Fibroblast of lung (primary cell): ENCODE measurements around the gene ANKEF1. TPM values are rescaled to one million over a fixed set of nuclear protein-coding genes. Genes with fewer than 3 reads are reported as not detected.
A peak's percentile ranks its signal among the peaks of the same experiment; 100 is the strongest.

Source experiments
- DNase-seq, 2 donors: peaks; one replicate each; pipeline versions ENCODE4 v3.0.0 to v3.0.0-alpha.2; 2010; ENCODE audit warnings: low read depth in 2 of 2
- H2AFZ ChIP-seq: 2 replicates; pipeline ENCODE4 v1.5.1; 2012; ENCODE audit warnings: low read length, control low read depth, inconsistent platforms
- H3K27ac ChIP-seq: 2 replicates; pipeline ENCODE4 v1.5.1; 2011; ENCODE audit warnings: low read length, control low read depth; ENCODE audit not compliant: insufficient read depth
- H3K27me3 ChIP-seq: 2 replicates; pipeline ENCODE4 v1.5.1; 2011; ENCODE audit warnings: mild to moderate bottlenecking, low read length; ENCODE audit not compliant: control insufficient read depth, insufficient read depth
- H3K36me3 ChIP-seq: 2 replicates; pipeline ENCODE4 v1.5.1; 2011; ENCODE audit warnings: low read length; ENCODE audit not compliant: control insufficient read depth, insufficient read depth
- H3K4me1 ChIP-seq: 2 replicates; pipeline ENCODE4 v1.5.1; 2011; ENCODE audit warnings: low read length; ENCODE audit not compliant: control insufficient read depth, insufficient read depth; ENCODE audit errors: extremely low read depth
- H3K4me2 ChIP-seq: 2 replicates; pipeline ENCODE4 v1.5.1; 2011; ENCODE audit warnings: low read length, control low read depth; ENCODE audit not compliant: insufficient read depth; ENCODE audit errors: extremely low read depth
- H3K4me3 ChIP-seq, 4 experiments: fragments of 200-600 bp in 1 of 4; sonication (generic) in 1 of 4; replicated peaks in 1 of 4; 2 replicates each; pipeline ENCODE4 v1.5.1; 2011 to 2016; ENCODE audit warnings: low read length in 4 of 4, low read depth in 3 of 4, mild to moderate bottlenecking in 3 of 4, control low read depth in 2 of 4, inconsistent platforms in 1 of 4, mixed read lengths in 1 of 4; ENCODE audit not compliant: insufficient read depth in 1 of 4; ENCODE audit errors: control extremely low read depth in 1 of 4
- H3K79me2 ChIP-seq: 2 replicates; pipeline ENCODE4 v1.5.1; 2012; ENCODE audit warnings: mild to moderate bottlenecking, low read length, inconsistent platforms; ENCODE audit not compliant: control insufficient read depth, insufficient read depth
- H3K9ac ChIP-seq: 2 replicates; pipeline ENCODE4 v1.5.1; 2011; ENCODE audit warnings: mild to moderate bottlenecking, low read length, control low read depth; ENCODE audit not compliant: insufficient read depth
- H3K9me3 ChIP-seq: 2 replicates; pipeline ENCODE4 v1.5.1; 2012; ENCODE audit warnings: low read depth, low read length; ENCODE audit not compliant: control insufficient read depth, insufficient read depth
- H4K20me1 ChIP-seq: 2 replicates; pipeline ENCODE4 v1.5.1; 2011; ENCODE audit warnings: low read length; ENCODE audit not compliant: control insufficient read depth, insufficient read depth; ENCODE audit errors: extremely low read depth
- EZH2 ChIP-seq: IDR thresholded peaks from 2 replicates; pipeline ENCODE4 v1.5.1; 2012; ENCODE audit warnings: low read length, control low read depth, mild to moderate bottlenecking; ENCODE audit errors: missing control alignments
- polyA plus RNA-seq, 2 donors: library from polyadenylated mRNA; depleted of rRNA in 1 of 2; stranded (reverse) in 1 of 2; unstranded in 1 of 2; fragments of >200 nt; gene quantifications; 2 replicates each; pipeline ENCODE4 v1.2.1, GENCODE V29; 2011 to 2012; ENCODE audit warnings: missing spikeins in 1 of 2
- total RNA-seq: library from RNA; depleted of rRNA; stranded (reverse); fragments of >200 nt; gene quantifications from 2 replicates; pipeline ENCODE4 v1.2.1, GENCODE V29; 2014
- TF ChIP-seq, protein P1 (sequence below), 2 donors: IDR thresholded peaks in 1 of 2; conservative IDR thresholded peaks in 1 of 2; 1 replicate in 1 of 2; 2 replicates in 1 of 2; pipeline ENCODE4 v1.5.1; 2011 to 2012; ENCODE audit warnings: low read length in 2 of 2, control low read depth in 1 of 2, inconsistent platforms in 1 of 2, low read depth in 1 of 2, mild to moderate bottlenecking in 1 of 2

ANKEF1 gene
- total and polyA plus RNA-seq, 2 donors (not counting 1 experiment from before 2014, with no cell fraction given) = 1.6 to 3.5 TPM

DNA sequence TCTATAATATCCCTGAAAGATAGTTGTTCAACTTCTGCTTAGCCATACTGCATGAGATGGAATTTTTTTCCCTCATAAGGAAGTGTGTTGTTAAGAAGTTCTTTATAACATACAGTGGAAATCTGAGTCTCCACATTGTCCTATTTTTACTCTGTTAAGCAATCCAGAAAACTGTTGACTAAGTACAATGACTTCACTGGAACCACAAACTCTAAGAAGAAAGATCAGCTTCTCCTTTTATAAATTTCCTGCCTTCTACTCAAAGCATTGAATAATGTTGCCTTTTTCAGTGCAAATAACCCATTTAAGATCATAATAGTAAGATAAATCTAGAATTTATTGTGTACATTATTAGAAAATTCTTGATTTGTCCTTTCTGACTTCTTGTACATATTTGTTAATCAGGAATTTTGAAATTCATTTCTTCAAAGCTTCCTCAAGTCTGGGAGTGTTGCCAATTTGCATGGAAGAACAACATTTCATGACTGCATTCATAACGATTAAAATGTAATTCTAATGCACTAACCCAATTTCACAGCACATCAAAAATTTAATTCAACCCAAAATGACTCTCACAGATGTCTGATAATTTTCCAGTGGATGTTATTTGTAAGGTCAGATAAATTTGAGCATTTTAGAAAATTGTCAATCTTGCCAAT lies 45.6 kb upstream of the ANKEF1 start:
- Histone ChIP-seq H3K27me3 (no peaks in the 10 kb centered on the region), H2AFZ (no peak overlapping the region), H3K79me2 (no peaks in the 10 kb centered on the region), H4K20me1 (no peaks in the 10 kb centered on the region), H3K9me3 (no peaks in the 10 kb centered on the region), H3K4me3 (no peak overlapping the region), H3K36me3 (no peaks in the 10 kb centered on the region), H3K27ac (no peak overlapping the region), H3K4me2 (no peak overlapping the region), H3K4me1 (no peaks in the 10 kb centered on the region), H3K9ac (no peak overlapping the region)
- TF ChIP-seq EZH2 = no peak
- TF ChIP-seq, protein P1, sequence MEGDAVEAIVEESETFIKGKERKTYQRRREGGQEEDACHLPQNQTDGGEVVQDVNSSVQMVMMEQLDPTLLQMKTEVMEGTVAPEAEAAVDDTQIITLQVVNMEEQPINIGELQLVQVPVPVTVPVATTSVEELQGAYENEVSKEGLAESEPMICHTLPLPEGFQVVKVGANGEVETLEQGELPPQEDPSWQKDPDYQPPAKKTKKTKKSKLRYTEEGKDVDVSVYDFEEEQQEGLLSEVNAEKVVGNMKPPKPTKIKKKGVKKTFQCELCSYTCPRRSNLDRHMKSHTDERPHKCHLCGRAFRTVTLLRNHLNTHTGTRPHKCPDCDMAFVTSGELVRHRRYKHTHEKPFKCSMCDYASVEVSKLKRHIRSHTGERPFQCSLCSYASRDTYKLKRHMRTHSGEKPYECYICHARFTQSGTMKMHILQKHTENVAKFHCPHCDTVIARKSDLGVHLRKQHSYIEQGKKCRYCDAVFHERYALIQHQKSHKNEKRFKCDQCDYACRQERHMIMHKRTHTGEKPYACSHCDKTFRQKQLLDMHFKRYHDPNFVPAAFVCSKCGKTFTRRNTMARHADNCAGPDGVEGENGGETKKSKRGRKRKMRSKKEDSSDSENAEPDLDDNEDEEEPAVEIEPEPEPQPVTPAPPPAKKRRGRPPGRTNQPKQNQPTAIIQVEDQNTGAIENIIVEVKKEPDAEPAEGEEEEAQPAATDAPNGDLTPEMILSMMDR (conservative IDR thresholded peaks at IDR 0.05 in 1 of 2, IDR thresholded peaks at IDR 0.05 in 1 of 2; ENCODE audit: low read depth in 1 of 2, low read length in 2 of 2) = no peak
- DNase-seq = peak; percentile 79 to 92

DNA sequence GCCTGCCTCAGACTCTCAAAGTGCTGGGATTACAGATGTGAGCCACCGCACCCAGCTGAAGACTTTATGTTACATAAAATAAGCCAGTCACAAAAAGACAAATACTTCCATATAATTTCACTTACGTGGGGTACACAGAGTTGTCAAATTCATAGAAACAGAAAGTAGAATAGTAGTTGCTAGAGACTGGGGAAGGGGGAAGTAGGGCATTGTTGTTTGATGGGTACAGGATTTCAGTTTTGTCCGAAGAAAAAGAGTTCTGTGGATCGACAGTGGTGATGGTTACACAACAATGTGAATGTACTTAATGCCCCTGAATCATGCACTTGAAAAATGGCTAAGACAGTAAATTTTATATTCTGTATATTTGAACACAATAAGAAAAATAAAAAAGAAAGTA lies 41.6 kb upstream of the ANKEF1 start:
- no peaks in the 10 kb centered on the region for H3K9me3 ChIP-seq
- H3K36me3 ChIP-seq = no peaks in the 10 kb centered on the region
- no peak overlapping the region for H3K4me3 ChIP-seq
- H3K9ac ChIP-seq = no peak overlapping the region
- H3K4me1 ChIP-seq = no peaks in the 10 kb centered on the region
- no peak for TF ChIP-seq EZH2
- TF ChIP-seq, protein P1 (conservative IDR thresholded peaks at IDR 0.05 in 1 of 2, IDR thresholded peaks at IDR 0.05 in 1 of 2; ENCODE audit: low read depth in 1 of 2, low read length in 2 of 2) = no peak
- no peaks in the 10 kb centered on the region for H4K20me1 ChIP-seq
- DNase-seq = no peak
- H2AFZ ChIP-seq = no peak overlapping the region
- no peak overlapping the region for H3K27ac ChIP-seq
- no peaks in the 10 kb centered on the region for H3K79me2 ChIP-seq
- H3K27me3 ChIP-seq = no peaks in the 10 kb centered on the region
- H3K4me2 ChIP-seq = no peak overlapping the region

DNA sequence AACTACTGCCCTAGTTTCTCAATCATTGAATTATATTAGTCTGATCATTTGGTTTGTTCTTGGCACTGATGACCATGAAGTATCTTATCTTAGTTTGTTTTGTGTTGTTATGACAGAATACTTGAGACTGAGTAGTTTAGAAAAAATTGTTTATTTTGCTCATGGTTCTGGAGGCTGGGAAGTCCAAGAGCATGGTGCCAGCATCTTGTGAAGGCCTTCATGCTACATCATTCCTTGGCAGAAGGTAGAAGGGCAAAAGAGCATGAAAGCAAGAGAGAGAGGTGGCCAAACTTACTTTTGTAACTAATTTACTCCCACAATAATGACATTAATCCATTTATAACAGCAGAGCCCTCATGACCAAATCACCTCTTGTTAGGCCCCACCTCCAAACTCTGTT lies 40.1 kb upstream of the ANKEF1 start:
- DNase-seq = no peak
- Histone ChIP-seq H3K9me3 (no peaks in the 10 kb centered on the region), H3K4me1 (no peaks in the 10 kb centered on the region), H4K20me1 (no peaks in the 10 kb centered on the region), H3K27me3 (no peaks in the 10 kb centered on the region), H3K79me2 (no peaks in the 10 kb centered on the region), H3K27ac (no peak overlapping the region), H3K4me3 (no peak overlapping the region), H3K4me2 (no peak overlapping the region), H3K36me3 (no peaks in the 10 kb centered on the region), H3K9ac (no peak overlapping the region), H2AFZ (no peak overlapping the region)
- TF ChIP-seq, protein P1 (conservative IDR thresholded peaks at IDR 0.05 in 1 of 2, IDR thresholded peaks at IDR 0.05 in 1 of 2; ENCODE audit: low read depth in 1 of 2, low read length in 2 of 2) = no peak
- no peak for TF ChIP-seq EZH2
